NCI-H1694 (cell line): Measurements from ENCODE around the gene CADM3.

Experiments
- DNase-seq: peaks from one replicate; lab custom pipeline; 2025; lab: John Stamatoyannopoulos, UW

Gene CADM3

GRCh38 chr1:159207774-159208173, 36.4 kb downstream of the CADM3 start:
- DNase-seq = no peak

GRCh38 chr1:159208175-159208825, 36.9 kb downstream of the CADM3 start:
- no peak for DNase-seq

GRCh38 chr1:159209061-159209460, 37.6 kb downstream of the CADM3 start:
- no peak for DNase-seq

DNA sequence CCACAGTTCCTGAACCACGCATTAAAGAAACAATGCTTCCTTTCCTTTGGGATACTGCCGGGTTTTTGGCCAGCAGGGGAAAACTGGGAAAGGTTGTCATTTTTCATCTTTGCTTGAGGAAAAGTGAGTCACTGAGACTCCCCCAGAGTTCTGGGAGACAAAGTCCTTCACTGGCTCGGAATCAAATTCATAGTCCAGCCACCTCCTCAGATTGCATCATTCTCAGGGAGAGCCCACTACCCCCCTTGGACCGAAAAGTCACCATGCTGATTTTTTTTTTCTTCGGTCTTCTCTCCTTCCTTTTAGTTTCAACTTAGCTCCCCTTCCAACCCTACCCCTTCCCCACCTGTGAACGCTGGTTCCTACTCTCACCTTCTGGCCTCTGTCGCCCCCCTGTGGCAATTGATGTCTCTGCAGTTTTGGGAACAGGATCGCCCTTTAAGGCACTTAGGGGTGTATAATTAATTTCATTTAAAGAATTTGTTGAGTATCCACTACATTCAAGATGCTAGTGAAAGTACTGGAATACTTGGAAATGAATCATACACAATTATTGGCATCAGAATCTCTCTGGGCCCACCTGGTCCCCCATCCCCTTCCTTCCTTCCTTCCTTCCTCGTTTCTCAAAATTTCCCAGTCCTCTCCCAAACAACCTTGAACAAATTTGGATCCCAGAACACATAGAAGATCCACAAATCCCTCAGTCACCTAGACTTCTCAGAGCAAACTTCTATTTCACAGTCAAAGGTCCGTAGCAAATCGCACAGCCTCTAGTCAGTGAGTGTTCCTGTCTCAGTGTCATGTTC, 40.1 kb downstream of the CADM3 start:
- peak; percentile 12 for DNase-seq

GRCh38 chr1:159212596-159212995, 41.2 kb downstream of the CADM3 start:
- no peak for DNase-seq

GRCh38 chr1:159214149-159214760, 42.8 kb downstream of the CADM3 start:
- DNase-seq = peak; percentile 14

DNA sequence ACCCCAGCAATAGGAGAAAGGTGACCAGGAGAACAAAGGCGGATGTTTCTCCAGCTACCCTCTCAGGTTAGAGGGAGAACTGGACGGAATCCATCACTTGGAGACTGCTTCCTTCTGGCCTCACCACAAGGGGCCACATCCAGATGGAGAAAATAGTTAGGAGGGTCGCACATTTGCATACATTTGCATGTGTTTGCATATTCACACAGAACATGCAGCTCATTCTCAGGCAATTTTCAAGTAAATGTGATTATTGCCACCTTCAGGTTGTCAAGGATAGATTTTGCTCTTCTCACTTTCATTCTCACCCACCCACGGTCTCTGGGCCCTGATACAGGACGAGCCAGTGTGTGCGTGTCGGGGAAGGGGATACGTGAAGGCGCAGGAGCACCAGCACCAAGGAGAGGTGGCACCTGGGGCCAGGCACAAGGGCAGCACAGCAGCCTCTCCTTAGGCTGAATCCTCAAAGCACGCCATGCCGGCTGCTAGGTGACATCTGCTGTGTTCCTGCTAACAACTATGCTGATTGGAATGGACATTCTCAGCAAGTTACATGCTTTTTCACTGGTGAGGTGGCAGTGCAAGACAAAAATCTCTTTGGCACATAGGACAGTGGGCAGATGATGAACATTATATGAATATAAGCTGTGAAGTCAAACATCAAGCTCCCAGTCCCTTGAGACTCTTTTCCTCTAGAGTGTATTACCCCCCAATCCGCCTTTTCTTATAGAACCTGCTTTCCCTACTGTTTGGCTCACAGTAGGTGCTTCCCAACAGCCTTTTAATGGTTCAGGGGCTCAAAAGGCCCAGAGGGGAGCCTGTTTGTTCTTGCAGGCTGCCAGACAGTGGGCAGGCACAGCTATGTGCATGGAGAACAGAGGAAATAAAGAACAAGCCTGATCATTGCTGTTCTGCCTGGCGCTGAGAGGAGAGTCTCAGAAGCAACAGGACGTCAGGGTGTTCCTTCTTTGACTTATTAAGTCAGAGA, 47.5 kb downstream of the CADM3 start:
- DNase-seq = no peak

DNA sequence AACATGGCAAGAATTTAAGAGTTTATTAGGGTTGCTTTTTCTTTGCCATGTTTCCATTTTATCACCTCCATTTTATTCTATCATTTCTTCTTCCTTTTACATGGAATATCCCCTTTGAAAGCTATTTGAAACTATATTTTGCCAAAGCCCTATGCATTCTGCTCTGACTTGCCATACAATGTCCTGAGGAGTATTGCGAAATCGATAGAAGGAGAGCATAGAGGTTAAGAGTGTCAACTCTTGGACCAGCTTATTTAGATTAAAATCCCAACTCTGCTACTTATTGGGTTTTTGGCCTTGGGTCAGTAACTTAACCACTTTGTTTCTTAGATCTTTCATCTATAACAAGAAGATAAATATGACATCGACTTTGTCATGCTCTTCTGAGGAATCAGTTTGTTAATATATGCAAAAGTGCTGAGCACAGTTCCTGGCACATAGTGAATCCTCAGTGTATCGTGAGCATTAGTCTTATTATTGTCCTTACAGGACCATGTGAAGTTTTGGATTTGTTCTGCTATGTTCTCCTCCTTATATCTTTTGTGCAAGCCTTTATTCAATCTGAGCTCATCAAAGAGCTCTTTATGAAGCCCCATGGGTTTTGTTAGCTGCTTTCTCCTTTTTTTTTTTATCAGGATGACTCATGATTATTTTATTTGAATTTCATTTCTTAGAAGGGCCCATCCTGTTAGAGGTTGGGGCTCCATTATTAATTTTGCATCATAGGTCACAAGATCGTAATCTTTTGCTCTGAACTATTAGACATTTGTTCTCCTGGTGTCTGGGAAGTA, 50.9 kb downstream of the CADM3 start:
- DNase-seq = no peak

DNA sequence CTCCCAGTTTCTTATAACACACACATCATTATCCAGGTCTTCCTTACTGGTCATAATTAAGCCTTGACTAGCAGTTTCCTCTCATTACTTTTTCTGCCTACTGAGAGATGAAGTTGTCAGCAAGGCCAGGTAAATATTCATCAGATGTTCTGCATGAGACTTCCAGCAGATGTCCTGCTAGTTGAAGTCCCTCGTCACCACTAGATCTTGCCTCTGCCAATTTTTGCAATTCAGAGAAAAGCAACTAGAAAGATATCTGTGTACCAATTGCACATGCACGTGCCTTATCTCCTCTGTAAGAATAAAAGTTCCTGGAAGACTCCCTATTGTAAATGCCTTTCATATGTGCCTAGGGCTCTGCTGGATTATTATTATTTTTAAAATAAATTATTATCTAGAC, 51.6 kb downstream of the CADM3 start:
- no peak for DNase-seq

DNA sequence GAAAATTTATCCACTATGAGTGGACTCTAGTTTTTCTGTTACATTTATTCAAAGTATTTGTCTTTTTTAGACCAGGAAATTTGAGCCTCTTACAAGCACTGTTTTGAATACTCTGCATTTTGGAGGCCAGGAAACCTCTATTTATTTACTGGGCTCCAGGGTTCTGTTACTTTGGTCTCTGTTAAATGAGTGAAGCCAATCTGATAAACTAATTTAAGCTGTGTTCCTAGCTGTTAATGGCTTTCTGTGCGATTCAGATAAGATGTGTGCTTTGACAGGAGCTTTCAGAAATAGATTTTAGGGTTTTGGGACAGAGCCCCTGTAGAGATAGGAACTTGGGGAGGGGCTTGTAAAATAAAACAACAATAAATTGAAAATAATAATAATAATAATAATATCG, 57.1 kb downstream of the CADM3 start:
- no peak for DNase-seq

DNA sequence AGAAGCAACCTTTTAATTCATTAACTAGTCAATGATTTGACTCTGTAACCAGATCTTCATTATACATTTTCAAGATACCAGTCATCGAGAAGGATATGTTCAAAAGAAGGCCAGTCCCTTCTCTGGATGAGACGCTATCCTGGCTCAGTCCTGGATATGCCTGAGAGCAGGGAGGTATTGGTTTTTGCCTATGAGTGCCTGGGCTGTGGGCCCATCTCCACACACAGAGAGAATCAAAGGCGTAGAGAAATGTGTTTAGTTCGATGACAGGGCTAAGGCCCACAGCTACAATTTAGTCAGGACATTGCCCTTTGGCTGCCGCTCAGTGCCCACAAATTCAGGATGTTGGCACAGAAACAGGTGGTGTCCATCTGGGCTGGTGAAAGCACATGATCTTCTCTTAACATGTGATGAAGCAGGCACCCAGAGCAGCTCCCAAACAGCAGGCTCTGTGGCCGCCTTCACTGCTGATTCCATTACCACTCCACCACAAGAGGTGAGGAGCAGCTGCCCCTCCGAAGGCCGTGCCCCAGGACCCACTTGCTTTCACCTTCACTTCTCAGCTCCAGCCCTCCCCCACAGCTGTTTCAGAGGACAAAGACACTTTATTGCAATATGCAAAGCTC, 58.0 kb downstream of the CADM3 start:
- DNase-seq = no peak

GRCh38 chr1:159229896-159230295, 58.5 kb downstream of the CADM3 start:
- no peak for DNase-seq

- no peak for DNase-seq
Observed at GRCh38 chr1:159239551-159240220, 68.3 kb downstream of the CADM3 start.

GRCh38 chr1:159247266-159247665, 75.9 kb downstream of the CADM3 start:
- DNase-seq = no peak

- no peak for DNase-seq
Observed at GRCh38 chr1:159248311-159248710, 76.9 kb downstream of the CADM3 start.

DNA sequence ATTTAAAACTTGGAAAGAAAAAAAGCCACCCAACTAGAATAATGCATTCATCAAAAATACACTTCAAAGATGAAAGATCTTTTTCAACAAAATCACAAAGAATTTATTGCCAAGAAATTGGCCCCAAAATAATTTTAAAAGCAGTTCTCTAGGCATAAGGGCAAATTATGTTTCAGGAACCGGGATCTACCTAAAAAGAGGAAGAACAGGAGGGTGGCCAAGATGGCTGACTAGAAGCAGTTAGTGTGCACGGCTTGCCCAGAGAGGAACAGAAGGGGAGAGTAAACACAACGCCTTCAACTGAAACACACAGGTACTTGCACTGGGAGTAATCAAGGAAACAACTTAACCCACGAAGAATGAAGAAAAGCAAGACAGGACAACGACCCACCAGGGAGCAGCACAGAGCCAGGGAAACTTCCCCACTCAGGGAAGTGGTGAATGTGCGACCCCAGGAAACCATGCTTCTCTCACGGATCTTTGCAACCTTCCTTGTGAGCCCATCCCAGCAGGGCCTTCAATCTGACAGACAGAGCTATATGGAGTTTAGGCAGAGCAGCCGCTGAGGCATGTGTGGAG, 79.3 kb downstream of the CADM3 start:
- DNase-seq = no peak
